NCI-H128 (cell line): ENCODE data around the gene GDF7.

Source experiments
- DNase-seq: peaks from one replicate; lab custom pipeline; 2025; ENCODE audit not compliant: unreplicated experiment; lab: John Stamatoyannopoulos, UW

GDF7 gene

DNA sequence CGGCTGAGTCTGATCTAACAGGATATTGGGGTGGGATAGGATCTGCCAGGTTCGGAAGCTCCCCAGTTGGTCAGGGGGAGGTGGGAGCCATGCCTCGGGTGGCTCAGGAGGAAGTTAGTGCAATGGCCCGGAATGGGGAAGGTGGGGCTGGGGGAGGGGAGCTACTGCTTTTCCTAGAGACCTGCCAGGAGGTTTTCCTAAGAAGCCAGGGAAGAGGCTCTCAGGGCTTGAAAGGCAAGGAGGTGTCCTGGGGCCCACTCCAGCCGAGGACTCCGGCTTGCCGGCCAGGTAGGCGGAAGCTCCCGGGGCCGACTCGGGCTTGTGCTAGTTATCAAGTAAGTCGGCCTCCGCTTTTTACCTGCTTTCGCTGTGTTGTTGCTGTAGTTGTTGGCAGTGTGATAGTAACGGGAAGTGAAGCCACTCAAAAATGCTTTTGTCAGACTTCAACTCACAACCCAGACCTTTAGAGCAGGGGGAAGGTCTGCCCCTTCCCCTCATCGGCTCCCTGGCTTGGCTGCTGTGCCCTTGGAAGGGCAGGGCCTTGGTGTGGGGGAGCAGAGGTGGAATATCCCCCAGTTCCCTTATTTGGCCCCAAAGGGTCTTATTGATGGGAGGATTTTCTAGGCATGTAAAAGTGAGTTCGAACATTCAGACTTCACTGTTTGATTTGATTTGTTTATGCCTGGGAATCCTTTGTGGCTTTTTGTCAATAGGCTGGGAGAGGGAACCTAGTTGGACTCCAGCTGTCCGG lies 5.4 kb downstream of the GDF7 start:
- DNase-seq, result no peak

DNA sequence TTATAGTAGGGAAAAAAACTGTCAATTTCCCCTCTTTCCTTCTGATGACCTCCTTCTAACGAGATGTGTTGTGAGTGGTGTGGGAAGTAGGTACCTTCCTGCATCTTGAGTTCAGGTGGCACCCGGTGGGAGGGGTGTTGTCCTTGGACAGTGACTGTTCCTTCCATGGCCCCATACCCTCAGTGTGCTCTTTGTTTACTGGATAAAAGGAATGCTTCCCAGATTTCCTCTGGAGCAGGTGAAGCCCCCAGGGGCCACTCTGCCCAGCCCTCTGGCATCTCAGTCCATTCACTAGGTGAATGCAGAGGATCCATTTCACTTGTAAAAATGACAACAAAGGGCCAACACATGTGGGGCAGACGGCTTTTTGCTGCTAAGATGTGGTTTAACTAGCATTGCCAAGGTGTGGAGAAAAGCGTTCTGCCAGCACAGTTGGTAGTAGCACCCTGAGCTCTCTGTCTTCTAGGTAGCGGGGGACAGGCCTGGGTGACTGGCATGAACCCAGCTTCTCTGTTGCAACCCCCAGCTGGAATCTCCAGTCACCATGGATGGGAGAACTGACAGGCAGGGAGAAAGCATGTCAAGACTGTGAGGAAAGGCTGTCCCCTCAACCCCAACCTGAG lies 6.9 kb downstream of the GDF7 start:
- DNase-seq, result no peak

DNA sequence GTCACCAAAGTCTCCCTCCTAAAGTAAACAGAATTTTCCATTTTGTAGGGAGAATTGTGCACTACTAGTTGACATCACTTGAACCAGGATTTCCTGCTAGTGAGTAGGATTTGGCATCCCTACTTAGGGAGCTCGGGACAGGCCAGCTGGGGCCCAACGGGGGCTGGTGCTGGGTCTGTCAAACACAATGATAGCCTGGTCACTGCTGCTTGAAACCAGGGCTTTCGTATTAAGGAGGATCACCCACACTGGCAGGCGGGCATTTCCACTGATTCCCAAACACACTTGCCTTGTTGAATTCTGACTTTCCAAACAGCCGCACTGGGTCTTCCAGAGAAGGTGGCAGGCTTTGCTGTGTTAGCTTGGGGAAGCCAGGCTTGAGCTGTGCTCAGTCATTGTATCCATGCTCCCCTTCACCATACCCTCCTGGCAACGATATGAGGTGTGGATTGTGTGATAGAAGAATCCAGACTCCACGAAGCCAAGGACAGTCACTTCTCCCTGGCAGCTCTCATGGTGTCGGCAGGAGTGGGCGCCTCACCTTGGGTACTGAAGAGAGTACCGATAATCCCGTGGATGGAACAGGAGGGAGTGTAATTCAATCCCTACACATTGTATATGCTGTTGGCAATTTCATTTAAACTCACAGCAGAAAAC lies 7.5 kb downstream of the GDF7 start:
- no peak for DNase-seq

DNA sequence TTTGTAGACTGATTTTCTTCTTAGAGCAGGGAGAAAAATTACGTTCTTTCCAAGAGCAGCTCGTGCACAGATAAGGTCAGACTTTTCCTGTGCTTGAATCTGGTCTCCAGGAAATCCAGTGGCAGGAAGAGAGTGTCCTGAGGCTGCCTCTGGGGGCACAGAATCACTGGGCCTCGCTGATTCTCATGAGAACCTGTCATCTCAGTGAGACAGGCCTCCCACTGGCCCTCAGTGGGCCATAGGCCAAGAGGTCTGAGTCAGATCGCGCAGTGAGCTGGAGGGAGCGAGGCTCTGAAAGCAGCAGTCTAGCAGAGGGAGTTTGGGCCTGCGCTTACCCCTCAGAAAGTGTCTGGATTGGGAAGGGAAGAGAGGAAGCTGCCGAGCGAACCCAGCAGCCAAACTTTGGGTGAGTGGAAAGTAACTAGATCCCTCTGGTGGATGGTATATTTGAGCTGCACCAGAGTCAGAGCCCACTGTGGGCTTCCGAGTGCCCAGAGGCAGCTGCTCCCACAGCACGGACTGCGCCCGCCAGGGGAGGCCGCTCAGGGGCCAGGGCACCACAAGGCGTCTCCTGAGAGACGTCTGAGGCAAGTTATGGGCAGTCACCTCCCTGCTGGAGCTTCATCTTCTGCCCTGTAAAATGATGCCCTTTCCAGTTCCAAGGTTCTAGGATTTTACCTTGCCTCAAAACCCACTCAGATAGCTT lies 8.2 kb downstream of the GDF7 start:
- no peak for DNase-seq

DNA sequence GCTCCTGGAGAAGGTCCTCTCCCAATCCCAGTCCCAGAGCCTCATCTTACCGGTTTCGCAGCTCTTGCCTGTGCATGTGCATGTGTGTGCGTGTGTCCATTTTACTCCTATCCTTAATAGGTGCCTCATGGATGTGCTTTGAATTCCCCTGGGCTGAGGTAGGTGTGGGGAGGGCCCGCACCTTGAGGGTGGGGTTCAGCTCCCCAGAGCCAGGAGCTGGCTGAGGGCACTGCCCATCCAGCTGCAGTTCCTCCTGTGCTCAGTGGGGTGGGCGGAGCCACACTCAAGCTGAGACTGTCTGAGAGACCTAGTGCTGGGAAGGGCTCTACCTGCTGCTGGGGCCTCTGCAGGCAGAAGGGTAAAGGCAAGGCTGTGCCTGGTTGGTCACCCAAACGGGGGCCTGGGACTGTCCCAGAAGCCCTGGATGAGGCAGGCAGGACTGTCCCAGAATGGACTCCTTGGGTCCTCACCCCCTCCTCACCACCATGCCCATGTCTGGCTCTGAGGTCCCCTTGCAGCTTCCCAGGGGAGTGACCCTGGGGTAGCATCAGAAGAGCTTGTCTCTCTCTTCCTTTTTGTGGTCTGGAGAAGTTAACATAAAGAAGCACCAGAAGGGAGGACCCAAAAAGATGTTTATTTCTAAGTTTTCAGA lies 8.9 kb downstream of the GDF7 start:
- DNase-seq, result no peak

DNA sequence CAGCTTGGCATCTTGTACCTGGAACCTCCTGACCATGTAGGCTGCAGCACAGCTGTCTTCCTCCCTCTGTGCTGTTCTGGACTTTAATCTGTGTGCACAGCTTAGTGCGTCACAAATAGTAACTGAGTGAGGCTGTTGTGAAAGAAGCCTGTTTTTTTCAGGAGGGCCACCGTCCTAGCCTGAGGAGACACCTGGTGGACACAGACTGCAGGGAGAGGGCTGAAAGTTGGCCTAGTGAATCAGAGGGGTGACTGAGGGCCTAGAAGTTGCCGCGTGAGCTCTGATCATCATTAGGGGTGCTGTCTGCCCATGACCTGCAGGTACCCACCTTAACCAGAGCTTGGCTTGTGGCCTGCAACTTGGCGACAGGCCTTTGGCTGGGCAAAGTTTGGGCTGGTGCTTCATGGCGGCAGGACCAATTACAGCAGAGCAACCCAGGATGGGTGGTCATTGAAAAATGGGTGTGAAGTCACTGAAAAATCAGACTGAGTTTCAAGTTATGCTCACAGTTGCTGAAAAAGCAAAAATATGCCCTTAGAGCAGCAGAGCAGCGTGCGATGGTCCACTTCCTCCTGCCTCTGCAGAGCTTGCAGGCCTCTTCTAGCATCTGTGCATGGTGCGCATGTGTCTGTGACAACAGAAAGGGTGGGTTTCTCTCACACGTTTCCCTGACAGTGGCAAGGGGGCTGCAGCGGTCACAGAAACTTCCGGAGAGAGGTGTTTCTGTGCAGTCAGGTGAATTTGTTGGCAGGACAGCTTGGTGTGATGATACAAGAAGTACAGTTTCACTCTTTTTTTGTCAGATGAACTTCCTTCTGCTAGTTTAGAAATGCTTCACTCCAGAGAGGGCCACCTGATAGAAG lies 9.6 kb downstream of the GDF7 start:
- no peak for DNase-seq

DNA sequence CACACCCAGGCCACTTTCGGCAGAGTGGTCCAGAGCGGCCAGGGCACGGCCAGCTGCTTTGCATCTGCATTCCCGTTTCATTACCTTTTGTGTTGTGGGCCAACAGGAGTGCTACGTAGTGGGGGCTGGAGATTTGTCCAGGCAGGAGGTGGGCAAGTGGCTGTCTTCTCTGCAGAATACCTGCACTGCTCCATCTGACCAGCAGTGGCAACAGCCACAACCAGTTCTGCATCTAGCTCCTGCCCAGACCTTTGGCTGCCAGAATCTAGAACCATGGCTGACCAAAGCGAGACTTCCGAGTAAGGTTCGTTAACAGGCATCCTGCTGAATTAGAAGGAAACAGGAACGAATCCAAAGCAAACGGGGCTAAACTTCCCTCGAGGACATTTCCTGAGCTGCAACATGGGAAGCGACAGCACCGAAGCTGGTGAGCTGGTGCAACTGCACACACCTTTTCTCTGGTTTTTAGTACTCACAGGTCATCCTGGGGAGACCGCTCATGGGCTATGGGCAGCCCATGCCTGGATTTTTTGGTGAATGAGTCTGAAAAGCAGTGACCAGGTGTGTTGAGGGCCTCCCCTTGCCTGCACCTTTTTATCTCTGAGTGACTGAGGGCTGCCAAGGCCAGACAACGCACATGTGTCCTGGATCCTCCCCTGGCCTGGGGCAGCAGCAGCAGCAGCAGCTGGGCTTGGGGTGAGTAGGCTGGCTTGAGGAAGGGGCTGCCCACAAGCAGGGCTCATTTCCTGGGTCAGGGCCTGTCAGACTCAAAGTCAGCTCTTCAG lies 10.5 kb downstream of the GDF7 start:
- no peak for DNase-seq

DNA sequence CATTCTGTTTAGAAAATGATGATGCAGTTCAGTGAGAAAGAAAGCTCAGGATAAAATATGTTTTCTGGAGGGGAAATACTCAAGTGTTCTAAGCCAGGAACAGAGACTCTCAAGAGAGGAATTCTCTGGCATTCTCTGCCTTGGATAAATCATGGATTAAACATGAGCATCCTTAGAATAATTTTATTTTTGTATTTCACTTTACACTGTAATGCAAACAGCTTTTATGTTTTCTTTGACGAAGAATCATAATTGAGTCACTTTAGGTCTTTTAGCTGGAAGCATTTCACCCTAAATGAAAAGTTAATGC lies 11.1 kb downstream of the GDF7 start:
- DNase-seq, result no peak

DNA sequence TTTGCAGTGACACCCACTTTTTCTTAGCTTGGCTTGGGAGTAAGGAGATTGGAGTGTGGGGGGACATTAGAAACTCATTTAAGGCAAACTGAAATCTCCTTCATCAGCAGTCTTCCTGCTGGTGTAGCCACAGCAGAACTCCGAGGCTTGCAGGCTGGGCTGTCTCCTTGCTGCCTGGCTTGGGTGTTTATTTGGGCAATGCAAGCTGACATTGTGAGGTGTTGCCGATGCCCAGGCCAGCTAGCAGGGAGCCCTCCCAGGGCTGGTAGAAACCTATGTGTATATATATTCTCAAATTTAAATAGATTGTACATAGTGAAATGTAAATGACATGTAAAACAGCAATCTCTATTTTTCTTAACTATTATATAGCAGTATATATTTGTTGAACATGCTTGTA lies 11.8 kb downstream of the GDF7 start:
- DNase-seq, result no peak

DNA sequence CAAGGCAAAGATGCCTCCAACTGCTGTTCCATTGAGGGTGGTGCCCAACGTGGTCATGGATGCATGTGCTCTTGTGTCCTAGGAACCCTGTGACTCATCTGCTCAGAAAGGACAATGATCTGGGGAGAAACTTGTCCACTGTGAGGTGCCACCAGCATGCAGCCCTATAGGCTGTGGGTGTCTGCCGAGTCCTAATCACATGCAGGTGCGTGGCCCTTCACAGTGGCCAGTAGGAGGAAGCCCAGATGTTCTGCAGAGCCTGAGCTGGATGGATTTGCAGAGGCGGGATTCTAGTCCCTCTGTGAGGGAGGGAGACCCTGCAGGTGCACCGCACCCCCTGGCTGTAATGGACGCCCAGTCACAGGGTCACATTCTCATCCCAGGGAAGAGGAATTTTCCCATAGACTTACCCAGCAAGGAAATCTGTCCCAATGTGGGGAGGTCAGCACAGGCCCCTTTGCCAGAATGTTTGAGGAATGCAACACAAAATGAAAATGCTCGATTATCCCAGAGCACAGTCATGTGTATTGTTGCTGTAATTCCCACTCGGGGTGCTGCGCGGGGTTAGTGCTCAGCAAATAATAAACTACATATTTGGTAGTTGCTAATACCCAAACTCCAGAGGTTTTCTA lies 13.9 kb downstream of the GDF7 start:
- no peak for DNase-seq

DNA sequence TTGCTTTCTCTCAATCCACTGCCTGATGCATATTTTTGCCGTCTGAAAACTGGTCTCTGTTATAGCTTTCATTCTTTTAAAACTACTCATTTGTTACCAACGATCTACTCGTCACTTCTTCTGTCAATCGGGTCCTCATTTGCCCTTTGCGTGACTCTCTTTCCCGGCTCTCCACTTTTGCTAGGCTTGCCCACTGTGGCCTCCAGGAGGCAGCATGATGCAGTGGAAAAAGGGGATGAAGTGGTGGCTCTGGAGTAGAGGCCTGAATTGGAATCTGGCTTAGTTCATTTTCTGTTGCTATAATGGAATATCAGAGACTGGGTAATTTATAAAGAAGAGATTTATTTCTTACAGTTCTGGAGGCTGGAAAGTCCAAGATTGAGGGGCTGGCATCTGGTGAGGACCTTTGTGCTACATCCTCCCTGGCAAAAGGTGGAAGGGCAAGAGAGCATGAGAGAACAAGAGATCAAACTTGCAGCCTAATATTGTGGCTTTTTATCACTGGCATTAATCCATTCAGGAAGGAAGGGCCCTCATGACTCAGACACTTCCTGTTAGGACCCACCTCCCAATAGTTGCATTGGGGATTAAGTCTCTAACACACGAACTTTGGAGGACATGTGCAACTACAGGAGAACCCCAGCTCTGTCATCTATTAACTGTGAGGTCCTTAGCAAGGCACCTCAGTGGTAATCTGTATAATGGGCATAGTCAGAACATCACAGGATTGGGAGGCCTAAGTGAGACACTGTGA lies 15.4 kb downstream of the GDF7 start:
- DNase-seq, result no peak

DNA sequence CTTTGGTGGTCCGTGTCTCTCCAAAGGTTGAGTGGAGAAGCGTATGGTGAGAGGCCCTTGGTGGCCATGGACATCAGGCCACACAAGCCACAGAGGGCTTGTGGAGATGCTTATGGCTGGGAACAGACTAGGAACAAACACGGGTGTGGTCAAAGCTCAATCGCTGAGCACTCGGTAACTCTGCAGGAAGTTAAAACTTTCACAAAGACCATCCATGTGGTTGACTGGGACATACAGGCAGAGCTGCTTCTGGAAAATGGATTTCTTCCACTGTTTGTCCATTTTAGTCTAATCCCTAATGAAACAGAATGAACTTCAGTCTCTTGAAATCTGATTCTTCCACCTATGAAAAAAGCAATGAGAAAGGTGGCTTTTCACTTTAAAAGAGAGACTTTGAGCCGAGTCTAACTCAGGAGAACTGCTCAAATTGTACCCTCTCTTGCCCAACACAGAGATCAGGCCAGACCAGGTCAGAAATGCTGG lies 17.7 kb downstream of the GDF7 start:
- no peak for DNase-seq

DNA sequence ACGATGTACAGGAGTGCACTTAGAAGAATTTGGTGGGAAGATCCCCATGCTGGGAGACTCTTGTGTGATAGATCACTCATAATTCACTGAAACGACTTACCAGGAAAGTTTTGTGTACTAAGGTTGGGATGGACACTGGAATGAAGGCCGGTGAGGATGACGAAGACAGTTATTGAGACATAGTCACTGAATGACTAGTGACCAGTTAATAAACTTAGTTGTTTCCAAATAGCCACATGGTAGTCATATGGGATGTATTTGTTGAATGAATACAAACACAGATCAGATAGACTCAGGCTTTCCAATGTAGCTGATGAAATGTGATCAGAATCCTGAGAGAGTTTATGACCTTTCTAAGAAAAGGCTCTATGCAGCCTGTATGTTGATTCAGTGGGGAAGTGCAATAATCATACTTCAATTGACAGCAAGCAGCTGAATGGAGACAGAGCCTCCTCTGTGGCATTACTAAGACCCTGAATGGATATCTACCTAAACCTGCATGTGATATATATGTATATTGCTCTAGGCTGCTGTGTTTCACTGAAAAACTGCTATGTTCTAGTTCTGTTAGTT lies 20.4 kb downstream of the GDF7 start:
- DNase-seq, result no peak

DNA sequence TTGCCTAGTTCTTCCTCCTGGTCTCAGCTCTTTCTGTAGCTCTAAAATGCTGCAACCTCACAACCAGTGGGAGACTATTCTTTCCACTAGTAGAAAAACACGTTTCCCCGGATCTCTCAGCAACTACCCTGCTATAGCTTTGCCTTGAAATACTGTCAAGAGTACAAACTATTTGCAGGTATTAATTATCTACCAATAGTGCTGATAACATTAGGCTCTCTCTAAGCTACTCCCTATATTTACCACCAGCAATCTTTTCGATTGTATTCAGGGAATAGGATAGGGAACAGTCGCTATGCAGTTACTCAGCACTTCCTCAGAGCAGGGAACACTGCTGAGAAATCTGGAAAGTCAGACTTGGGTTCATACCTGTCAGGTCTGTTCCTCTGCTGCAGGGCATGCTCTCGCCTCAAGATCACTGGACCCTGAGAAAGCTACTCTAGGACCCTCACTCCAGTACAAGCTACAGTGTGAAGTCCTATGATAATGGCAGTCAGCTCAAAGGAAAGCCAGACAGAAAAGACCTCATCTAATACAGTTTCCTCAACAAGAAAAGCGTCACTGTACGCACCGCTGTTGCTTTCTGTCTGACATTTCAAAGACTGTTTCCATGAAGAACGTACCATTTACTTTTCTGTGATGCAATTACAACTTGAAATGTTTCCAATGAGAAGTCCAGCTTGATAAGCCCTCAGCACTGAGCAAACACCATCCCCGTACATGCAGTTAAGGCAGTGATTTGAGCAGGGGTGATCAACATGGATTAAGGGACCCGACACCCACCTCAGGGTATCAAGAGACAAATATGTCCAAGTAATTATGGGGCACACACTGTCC lies 22.7 kb downstream of the GDF7 start:
- DNase-seq, result no peak

DNA sequence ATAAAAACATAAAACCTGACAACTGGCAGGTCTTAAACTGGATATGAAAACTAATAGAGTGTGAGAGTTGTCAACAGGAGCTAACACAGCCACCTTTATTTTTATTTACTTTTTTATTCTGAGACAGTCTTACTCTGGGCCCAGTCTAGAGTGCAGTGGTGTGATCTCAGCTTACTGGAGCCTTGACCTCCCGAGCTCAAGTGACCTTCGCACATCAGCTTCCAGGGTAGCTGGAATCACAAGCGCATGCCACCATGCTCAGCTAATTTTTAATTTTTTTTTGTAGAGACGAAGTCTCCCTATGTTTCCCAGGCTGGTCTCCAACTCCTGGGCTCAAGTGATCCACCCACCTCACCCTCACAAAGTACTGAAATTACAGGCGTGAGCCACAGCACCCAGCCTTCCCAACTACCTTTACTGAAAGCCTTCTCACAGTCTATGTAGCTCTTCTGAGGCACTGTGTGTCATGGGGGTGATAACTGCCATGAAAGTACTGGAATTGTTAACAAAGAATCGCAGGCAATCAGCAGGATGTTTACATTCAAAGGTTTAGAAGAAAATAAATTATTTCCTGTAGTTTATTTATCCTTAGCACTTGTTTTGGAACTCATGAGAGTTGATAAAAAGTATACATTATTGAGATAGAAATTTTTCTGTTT lies 24.3 kb downstream of the GDF7 start:
- DNase-seq, result no peak

DNA sequence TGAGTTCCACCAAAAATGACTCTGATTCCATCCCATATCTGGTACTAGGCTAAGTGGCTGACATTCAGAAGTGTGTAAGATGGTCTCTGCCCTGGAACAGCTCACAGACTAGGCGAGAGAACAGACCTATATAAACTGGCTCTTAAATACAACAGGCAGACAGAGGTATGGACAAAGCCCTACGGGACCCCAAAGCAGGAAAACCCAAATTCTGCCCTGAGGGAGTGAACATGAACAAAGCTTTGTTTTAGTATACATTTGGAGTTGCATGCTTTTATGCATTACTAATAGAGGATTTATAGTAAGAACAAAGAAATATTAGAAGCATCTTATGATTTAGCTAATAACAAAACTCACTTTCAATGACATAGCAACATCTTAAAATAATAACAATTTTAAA lies 25.1 kb downstream of the GDF7 start:
- no peak for DNase-seq

DNA sequence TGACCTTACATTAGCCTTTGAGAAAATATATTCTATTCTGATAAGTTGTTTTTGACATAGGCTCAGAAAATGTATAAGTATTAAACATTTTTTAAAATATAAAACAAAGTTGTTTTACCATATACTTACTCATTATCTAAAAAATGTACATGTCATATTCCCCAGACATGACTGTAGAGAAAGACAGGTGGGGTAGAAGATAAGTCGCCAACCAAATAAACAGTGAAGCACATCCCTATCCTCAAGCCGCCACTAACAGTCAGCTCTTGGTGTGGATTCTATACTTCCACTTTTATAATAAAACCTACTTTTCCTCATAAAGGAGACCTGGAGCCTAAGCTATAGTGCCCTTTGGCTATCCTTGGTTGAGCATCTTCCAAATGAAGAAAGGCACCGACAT lies 26.4 kb downstream of the GDF7 start:
- no peak for DNase-seq
